Neural progenitor cell (in vitro differentiated cells): ENCODE results near the gene CREBBP. TPM values are rescaled to one million over a fixed set of nuclear protein-coding genes. Genes with fewer than 3 reads are reported as not detected.

Experiments
- DNase-seq: peaks from one replicate; pipeline ENCODE4 v3.0.0-alpha.2; 2016; ENCODE audit warnings: low spot score
- H2AFZ ChIP-seq: fragments of 200-600 bp; sonication (generic); replicated peaks from 2 replicates; pipeline ENCODE4 v1.6.1; 2016; ENCODE audit warnings: antibody characterized with exemption
- H3F3A ChIP-seq: fragments of 200-600 bp; sonication (generic); 2 replicates; pipeline ENCODE4 v1.6.1; 2016; ENCODE audit warnings: antibody characterized with exemption, low read depth
- H3K27ac ChIP-seq: fragments of 200-600 bp; sonication (generic); 2 replicates; pipeline ENCODE4 v1.5.1; 2016; ENCODE audit warnings: mild to moderate bottlenecking
- H3K27me3 ChIP-seq: fragments of 200-600 bp; sonication (generic); 2 replicates; pipeline ENCODE4 v1.6.1; 2016; ENCODE audit warnings: mild to moderate bottlenecking, moderate library complexity
- H3K36me3 ChIP-seq: fragments of 200-600 bp; sonication (generic); 2 replicates; pipeline ENCODE4 v1.5.1; 2016
- H3K4me1 ChIP-seq: fragments of 200-600 bp; sonication (generic); 2 replicates; pipeline ENCODE4 v1.6.1; 2016; ENCODE audit warnings: mixed run types
- H3K4me2 ChIP-seq: fragments of 200-600 bp; sonication (generic); 2 replicates; pipeline ENCODE4 v1.6.1; 2016
- H3K4me3 ChIP-seq: fragments of 200-600 bp; sonication (generic); 2 replicates; pipeline ENCODE4 v1.5.1; 2016
- H3K79me2 ChIP-seq: fragments of 200-600 bp; sonication (generic); 2 replicates; pipeline ENCODE4 v1.6.1; 2016; ENCODE audit warnings: low read depth
- H3K9ac ChIP-seq: fragments of 200-600 bp; sonication (generic); 2 replicates; pipeline ENCODE4 v1.6.1; 2016
- H3K9me3 ChIP-seq: fragments of 200-600 bp; sonication (generic); 2 replicates; pipeline ENCODE4 v1.5.1; 2016; ENCODE audit warnings: low read depth
- H4K20me1 ChIP-seq: fragments of 200-600 bp; sonication (generic); 2 replicates; pipeline ENCODE4 v1.6.1; 2016; ENCODE audit warnings: low read depth
- H3K27ac Mint-ChIP-seq: 3 replicates; pipeline ENCODE4 v1.8.0; 2021; ENCODE audit warnings: mixed read lengths
- H3K27me3 Mint-ChIP-seq: 2 replicates; pipeline ENCODE4 v1.8.0; 2022; ENCODE audit warnings: low read depth, mild to moderate bottlenecking, inconsistent platforms, moderate library complexity, mixed read lengths; ENCODE audit not compliant: insufficient read depth
- H3K36me3 Mint-ChIP-seq: 3 replicates; pipeline ENCODE4 v1.8.0; 2021; ENCODE audit warnings: mixed read lengths
- H3K4me1 Mint-ChIP-seq: 3 replicates; pipeline ENCODE4 v1.8.0; 2021; ENCODE audit warnings: mixed read lengths
- H3K4me3 Mint-ChIP-seq: 3 replicates; pipeline ENCODE4 v1.8.0; 2021; ENCODE audit warnings: mild to moderate bottlenecking, moderate library complexity, mixed read lengths
- H3K9me3 Mint-ChIP-seq: 3 replicates; pipeline ENCODE4 v1.8.0; 2020; ENCODE audit warnings: mixed read lengths
- CTCF ChIP-seq: fragments of 200-600 bp; sonication (generic); IDR thresholded peaks from 2 replicates; pipeline ENCODE4 v1.5.1; 2017; ENCODE audit warnings: antibody characterized with exemption, mild to moderate bottlenecking
- EZH2 ChIP-seq: fragments of 200-600 bp; sonication (generic); IDR thresholded peaks from 2 replicates; pipeline ENCODE4 v1.6.1; 2017; ENCODE audit warnings: antibody characterized with exemption, mild to moderate bottlenecking, moderate library complexity
- EZH2phosphoT487 ChIP-seq: fragments of 200-600 bp; sonication (generic); IDR thresholded peaks from 2 replicates; pipeline ENCODE4 v1.6.1; 2017; ENCODE audit warnings: antibody characterized with exemption
- total RNA-seq: library from RNA; depleted of rRNA; stranded (reverse); fragments of >200 nt; gene quantifications from 2 replicates; pipeline ENCODE4 v1.2.3, GENCODE V29; 2015; ENCODE audit warnings: low replicate concordance

Gene CREBBP
- total RNA-seq, 1 donor from 2014 or later, result 60.6 TPM

GRCh38 chr16:3783516-3783915, 97.0 kb downstream of the CREBBP start:
- no peaks in the 10 kb centered on the region for H3K9me3 Mint-ChIP-seq
- Histone ChIP-seq H3K36me3 (peaks cover 9% of the 10 kb centered on the region), H3K79me2 (peaks cover 36% of the 10 kb centered on the region), H3K9me3 (no peaks in the 10 kb centered on the region), H3K4me3 (no peak overlapping the region), H3K27ac (no peak overlapping the region), H3K9ac (no peak overlapping the region), H3F3A (no peaks in the 10 kb centered on the region), H3K4me1 (no peaks in the 10 kb centered on the region), H3K4me2 (no peak overlapping the region), H3K27me3 (no peaks in the 10 kb centered on the region), H2AFZ (no peak overlapping the region), H4K20me1 (peaks cover 52% of the 10 kb centered on the region)
- H3K4me3 Mint-ChIP-seq, result no peak overlapping the region
- H3K4me1 Mint-ChIP-seq, result no peaks in the 10 kb centered on the region
- no peaks in the 10 kb centered on the region for H3K27me3 Mint-ChIP-seq
- TF ChIP-seq EZH2 (no peak), CTCF (no peak), EZH2phosphoT487 (no peak)
- peaks cover 23% of the 10 kb centered on the region for H3K36me3 Mint-ChIP-seq
- no peak overlapping the region for H3K27ac Mint-ChIP-seq
- DNase-seq, result no peak

GRCh38 chr16:3782566-3782965, 97.9 kb downstream of the CREBBP start:
- no peaks in the 10 kb centered on the region for H3K27me3 Mint-ChIP-seq
- Histone ChIP-seq H2AFZ (no peak overlapping the region), H3K36me3 (peaks cover 16% of the 10 kb centered on the region), H3K4me3 (no peak overlapping the region), H3K27me3 (no peaks in the 10 kb centered on the region), H3K27ac (no peak overlapping the region), H3F3A (no peaks in the 10 kb centered on the region), H3K4me1 (no peaks in the 10 kb centered on the region), H3K79me2 (peaks cover 36% of the 10 kb centered on the region), H3K9ac (no peak overlapping the region), H3K9me3 (no peaks in the 10 kb centered on the region), H3K4me2 (no peak overlapping the region), H4K20me1 (peaks cover 44% of the 10 kb centered on the region)
- H3K4me1 Mint-ChIP-seq, result no peaks in the 10 kb centered on the region
- DNase-seq, result no peak
- H3K27ac Mint-ChIP-seq, result no peak overlapping the region
- H3K36me3 Mint-ChIP-seq, result peaks cover 31% of the 10 kb centered on the region
- H3K9me3 Mint-ChIP-seq, result no peaks in the 10 kb centered on the region
- no peak overlapping the region for H3K4me3 Mint-ChIP-seq
- TF ChIP-seq CTCF, result no peak
- no peak for TF ChIP-seq EZH2phosphoT487
- no peak for TF ChIP-seq EZH2

GRCh38 chr16:3781421-3781820, 99.1 kb downstream of the CREBBP start:
- no peaks in the 10 kb centered on the region for H3F3A ChIP-seq
- no peak overlapping the region for H3K4me3 ChIP-seq
- H3K27ac Mint-ChIP-seq, result no peak overlapping the region
- H3K9me3 Mint-ChIP-seq, result no peaks in the 10 kb centered on the region
- H3K27ac ChIP-seq, result no peak overlapping the region
- no peaks in the 10 kb centered on the region for H3K4me1 Mint-ChIP-seq
- no peak overlapping the region for H3K4me3 Mint-ChIP-seq
- no peaks in the 10 kb centered on the region for H3K9me3 ChIP-seq
- H3K9ac ChIP-seq, result no peak overlapping the region
- no peaks in the 10 kb centered on the region for H3K27me3 ChIP-seq
- no peak for DNase-seq
- H2AFZ ChIP-seq, result no peak overlapping the region
- no peak for TF ChIP-seq EZH2phosphoT487
- TF ChIP-seq CTCF, result no peak
- TF ChIP-seq EZH2, result no peak
- H4K20me1 ChIP-seq, result peaks cover 36% of the 10 kb centered on the region
- no peaks in the 10 kb centered on the region for H3K27me3 Mint-ChIP-seq
- H3K36me3 Mint-ChIP-seq, result peaks cover 33% of the 10 kb centered on the region
- H3K79me2 ChIP-seq, result peaks cover 32% of the 10 kb centered on the region
- H3K4me2 ChIP-seq, result no peak overlapping the region
- H3K4me1 ChIP-seq, result no peaks in the 10 kb centered on the region
- peaks cover 16% of the 10 kb centered on the region for H3K36me3 ChIP-seq
